ENCODE measurements around the gene FBXL19. TPM values are rescaled to one million over a fixed set of nuclear protein-coding genes. Genes with fewer than 3 reads are reported as not detected.
"Not testable (repeated sequence)": the region's sequence is repeated elsewhere in the genome, so short reads cannot be mapped to it uniquely, and the experiment has no call there.

The FBXL19 gene, protein sequence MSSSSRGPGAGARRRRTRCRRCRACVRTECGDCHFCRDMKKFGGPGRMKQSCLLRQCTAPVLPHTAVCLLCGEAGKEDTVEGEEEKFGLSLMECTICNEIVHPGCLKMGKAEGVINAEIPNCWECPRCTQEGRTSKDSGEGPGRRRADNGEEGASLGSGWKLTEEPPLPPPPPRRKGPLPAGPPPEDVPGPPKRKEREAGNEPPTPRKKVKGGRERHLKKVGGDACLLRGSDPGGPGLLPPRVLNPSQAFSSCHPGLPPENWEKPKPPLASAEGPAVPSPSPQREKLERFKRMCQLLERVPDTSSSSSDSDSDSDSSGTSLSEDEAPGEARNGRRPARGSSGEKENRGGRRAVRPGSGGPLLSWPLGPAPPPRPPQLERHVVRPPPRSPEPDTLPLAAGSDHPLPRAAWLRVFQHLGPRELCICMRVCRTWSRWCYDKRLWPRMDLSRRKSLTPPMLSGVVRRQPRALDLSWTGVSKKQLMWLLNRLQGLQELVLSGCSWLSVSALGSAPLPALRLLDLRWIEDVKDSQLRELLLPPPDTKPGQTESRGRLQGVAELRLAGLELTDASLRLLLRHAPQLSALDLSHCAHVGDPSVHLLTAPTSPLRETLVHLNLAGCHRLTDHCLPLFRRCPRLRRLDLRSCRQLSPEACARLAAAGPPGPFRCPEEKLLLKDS
- 24.8 and 28.5 TPM in 2 replicates for total RNA-seq

DNA sequence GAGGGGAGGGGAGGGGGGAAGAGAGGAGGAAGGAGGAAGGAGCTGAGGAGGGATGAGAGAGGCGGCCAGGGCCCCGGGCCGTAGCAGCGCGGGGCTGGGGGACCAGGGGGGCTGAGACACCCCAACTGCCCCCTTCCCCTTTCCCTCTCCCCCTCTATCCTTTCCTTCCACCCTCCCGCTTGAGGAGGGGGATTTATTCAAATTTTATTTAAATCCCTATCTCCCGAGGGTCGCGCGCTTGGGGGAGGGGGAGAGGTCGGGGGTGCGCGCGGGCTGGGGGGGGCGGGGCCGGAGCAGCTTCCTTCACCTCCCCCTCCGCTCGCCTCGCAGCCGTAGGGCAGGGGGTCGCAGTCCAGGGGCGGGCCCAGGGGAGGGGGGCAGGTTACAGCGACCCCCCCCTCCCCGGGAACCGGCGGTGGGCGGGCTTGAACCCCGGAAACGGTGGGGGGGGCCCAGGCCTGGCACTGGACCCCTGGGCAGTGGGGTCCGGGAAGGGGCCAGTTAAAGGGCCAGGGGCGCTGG, at the start of gene FBXL19:
TSS of gene FBXL19 (plus strand) at position 19 of the 522 bp plus-strand sequence. CDS start 2,183 bp downstream, outside the sequence.
- intact Hi-C loops (cut with micrococcal nuclease), result loop anchor here (1.0 to 5.0 kb wide), 7 partner anchors 19 to 586 kb away; partner anchors contain the start of genes ARMC5 and SETD1A

DNA sequence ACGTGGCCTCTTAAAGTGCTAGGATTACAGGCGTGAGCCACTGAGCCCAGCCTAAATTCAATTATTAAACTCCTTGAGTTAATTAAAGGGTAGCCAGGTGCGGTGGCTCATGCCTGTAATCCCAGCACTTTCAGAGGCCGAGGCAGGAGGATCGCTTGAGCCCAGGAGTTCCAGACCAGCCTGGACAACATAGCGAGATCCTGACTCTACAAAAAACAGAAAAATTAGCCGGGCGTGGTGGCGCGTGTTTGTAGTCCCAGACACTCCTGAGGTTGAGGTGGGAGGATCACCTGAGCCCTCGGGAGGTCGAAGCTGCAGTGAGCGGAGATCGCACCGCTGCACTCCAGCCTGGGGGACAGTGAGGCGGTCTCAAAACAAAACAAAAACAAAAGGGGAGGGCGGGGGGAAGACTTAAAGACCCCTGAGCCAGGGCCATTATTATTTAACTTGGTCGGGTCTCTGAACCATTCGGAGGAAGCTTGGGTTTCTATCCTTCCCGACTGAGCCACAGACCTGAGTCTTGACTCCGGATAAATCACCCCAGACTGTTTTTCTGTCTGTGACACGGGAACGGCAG, 49.0 kb upstream of the FBXL19 start:
- intact Hi-C loops (cut with micrococcal nuclease), result no loop called here

DNA sequence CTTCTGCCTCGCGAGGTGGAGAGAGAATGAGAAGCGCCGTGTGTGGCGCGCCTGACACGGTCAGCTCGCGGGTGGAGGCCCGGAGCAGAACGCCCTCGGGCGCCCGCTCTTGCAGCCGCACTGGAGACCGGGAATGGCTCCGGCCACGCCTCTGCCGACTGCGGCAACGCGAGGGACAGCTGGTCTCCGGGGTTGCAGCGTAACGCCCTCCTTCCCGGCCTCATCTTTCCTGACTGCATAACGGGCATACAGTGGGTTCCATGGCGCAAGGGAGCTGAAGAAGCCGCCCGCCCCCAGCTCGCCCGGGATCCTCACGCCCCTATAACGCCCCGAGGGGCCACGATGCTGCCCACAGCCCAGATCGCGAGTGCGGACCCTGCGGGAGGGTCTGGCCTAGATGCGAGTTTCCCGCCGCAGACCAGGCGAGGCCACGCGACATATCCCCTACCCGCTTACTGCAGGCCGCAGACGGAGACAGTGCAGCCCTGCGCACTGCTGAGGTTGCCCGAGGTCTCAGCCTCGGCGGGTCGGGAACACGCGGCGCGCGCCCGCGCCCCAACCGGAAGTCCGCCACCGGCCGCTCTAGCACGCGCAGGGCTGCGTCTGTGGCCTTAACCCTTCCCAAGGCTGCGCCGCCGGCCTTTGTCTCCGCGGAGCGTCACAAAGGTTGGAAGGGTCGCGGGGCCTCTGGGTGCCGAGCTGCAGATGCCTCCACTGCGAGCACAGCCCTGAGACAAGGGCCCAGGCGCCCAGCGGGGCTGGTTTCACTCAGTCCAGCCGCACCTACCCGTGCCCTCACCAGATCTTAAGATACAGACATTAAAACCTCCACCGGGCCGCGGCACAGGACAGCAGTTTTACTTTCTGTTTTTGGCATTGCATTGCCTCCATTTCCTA, 48.3 kb upstream of the FBXL19 start:
- intact Hi-C loops (cut with micrococcal nuclease), result loop anchor here (1.0 to 5.0 kb wide), 9 partner anchors 22 to 582 kb away; partner anchors contain the start of genes ARMC5, CFAP119, RNF40 and ZNF646

DNA sequence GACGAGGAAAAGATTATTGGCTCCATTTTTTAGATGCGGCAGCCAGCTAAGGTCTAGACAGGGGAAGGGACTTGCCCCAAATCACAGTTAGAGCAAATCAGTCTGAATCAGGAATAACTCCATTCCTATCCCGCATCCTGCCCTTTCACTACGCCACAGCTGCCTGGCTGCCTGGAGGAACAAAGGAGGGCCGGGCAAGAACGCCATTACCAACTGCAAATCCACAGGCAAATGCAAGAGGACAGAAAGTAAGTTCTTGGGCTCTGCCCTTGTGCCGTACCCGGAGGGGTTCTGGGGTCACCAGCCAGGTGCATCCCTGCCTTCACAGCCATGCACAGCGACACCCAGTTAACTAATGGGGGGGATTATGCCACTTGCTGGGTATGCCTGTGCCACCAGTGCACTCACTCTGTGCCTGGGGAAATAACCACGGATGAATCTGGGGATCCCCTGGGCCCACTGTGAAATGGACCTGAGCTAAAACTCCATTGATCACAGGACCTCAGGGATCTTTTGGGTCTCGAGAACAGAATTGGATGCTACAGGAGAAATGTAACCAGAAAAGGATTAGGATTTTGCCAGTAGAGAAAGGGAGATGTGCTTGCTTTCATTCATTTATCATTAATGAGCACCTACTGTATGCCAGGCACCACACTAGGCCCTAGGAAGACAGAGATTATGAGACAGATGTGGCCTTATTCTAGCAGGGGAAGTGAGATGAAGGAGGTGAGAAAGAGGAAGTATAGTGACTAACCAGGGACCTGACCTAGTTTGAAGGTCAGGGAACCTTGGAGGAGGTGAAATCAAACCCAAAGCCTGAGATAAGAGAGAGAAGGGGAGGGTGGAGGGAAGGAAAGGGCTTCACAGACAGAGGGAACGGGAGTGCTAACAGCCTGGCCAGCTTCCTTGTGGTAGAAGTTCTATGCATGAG, 47.2 kb upstream of the FBXL19 start:
- intact Hi-C loops (cut with micrococcal nuclease), result loop anchor here (1.0 to 5.0 kb wide), 9 partner anchors 21 to 581 kb away; partner anchors contain the start of genes ARMC5, CFAP119, RNF40 and ZNF646

DNA sequence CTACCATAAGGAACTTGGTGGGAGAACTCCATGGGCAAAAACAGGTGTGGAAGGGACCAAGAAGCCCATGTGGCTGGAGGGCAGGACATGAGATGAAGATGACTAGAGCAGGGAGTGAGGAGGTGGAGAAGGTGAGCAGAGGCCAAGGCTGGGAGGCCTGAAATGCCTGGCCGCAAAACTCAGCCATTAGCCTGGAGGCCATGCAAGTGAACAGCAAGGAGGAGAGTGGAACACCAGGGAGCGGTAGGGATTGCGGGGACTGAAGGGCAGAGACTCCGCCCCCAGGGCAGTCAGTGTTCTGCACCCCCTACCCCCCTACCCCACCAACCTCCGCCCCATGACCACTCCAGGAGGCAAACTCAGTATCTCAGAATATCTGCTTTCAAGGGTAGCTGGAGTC, 46.5 kb upstream of the FBXL19 start:
- intact Hi-C loops (cut with micrococcal nuclease), result loop anchor here (5.0 kb wide), 1 partner anchor 580 kb away; the partner anchor contains the start of gene ARMC5

DNA sequence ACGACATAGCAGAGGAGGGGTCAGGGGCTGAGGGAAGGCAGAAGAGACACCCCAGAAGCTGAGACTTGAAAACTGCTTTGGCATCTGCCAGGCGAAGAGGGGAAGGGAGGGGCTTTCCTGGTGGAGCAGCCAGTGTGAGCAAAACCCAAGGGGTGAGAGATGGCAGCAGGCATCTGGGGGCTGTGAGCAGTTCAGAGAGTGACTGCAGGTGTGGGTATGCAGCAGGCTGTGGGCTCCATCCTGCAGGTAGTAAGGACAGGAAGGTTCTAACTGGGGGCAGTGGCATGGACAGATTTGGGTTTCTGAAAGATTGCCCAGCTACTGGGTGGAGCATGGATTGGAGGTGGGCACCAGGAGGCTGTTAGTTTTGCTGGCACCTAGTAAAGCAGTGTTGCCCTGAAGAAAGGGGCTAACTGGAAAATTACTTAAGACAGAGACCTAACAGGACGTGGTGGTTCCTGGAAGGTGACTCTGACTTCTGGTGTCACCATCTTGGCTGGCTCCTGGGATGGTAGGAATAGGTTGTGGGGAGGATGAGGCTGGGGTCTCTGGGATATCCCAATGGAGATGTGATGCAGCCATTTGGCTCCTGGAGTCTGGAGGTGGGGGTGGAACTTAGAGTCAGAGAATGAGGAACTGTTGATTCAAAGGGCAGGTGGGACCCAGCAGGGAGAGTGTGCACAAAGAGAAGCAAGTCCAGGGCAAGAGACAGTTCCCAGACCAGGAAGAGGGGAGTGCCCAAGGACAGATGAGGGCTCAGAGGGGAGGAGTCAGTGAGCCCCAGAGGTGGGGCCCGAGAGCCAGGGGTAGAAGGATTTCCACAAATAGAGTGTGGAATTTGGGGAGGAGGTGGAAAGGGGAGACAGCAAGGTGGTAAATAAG, 40.7 kb upstream of the FBXL19 start:
- intact Hi-C loops (cut with micrococcal nuclease), result no loop called here

DNA sequence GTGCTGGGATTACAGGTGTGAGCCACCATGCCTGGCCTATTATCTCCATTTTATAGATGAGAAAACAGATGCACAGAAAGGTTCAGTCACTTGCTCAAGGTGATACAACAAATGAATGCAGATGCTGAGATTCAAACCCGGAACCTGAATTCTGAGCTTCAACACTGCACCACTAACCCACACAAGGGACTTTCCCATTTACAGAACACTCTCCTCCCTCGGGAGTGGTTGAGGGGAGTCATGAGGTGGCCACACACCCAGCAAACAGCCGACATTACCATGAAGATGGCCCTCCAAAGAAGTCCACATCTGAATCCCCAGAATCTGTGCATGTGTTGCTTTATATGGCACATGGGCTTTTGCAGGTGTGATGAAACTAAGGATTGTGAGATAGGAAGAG, 38.6 kb upstream of the FBXL19 start:
- intact Hi-C loops (cut with micrococcal nuclease), result no loop called here

DNA sequence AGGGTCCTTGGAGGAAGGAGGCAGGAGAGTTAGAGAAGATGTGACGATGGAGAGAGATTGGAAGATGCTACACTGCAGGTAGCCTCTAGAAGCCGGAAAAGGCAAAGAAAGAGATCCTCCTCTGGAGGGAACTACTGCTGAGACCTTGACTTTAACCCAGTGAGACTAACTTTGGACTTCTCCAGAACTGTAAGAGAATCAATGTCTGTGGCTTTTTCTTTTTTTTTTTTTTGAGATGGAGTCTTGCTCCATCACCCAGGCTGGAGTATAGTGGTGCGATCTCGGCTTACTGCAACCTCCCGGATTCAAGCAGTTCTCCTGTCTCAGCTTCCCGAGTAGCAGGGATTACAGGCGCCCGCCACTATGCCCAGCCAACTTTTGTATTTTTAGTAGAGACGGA, 38.2 kb upstream of the FBXL19 start:
- intact Hi-C loops (cut with micrococcal nuclease), result no loop called here

DNA sequence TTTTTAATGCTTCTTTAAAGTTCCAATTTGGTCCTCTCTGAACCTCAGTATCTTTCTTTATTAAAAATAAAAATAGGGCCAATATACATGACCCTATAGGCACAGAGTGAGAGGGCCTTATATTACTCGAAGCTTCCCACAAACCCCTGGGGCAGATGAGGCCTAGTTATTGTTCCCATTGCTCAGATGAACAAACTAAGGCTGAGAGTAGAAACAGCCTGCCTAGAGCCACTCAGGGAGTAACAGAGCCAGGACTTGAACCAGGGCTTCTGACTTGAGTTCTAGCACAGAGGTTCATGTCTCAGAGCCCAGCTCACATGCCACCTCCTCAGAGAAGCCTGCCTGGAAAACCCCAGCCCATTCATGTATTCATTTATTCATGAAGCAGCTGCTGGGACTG, 37.2 kb upstream of the FBXL19 start:
- intact Hi-C loops (cut with micrococcal nuclease), result no loop called here

DNA sequence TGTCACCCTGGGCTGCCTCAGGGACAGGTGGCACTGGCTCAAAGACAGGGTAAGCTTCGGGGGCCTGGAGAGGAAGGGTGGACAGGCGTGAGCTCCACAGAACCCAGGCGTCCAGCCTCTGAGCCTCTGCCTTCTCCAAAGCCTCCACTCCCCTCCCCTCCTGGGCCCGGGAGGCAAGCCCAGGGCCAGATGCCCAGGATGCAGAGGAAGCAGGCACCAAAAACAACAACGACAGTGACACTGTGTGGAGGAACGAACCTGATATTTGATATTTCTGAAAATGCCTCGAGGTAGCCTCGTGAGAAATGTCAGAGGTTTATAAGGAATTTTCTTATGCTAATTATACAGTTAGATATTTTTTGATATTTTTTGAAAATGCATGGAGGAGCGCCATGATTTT, 35.4 kb upstream of the FBXL19 start:
- intact Hi-C loops (cut with micrococcal nuclease), result no loop called here

DNA sequence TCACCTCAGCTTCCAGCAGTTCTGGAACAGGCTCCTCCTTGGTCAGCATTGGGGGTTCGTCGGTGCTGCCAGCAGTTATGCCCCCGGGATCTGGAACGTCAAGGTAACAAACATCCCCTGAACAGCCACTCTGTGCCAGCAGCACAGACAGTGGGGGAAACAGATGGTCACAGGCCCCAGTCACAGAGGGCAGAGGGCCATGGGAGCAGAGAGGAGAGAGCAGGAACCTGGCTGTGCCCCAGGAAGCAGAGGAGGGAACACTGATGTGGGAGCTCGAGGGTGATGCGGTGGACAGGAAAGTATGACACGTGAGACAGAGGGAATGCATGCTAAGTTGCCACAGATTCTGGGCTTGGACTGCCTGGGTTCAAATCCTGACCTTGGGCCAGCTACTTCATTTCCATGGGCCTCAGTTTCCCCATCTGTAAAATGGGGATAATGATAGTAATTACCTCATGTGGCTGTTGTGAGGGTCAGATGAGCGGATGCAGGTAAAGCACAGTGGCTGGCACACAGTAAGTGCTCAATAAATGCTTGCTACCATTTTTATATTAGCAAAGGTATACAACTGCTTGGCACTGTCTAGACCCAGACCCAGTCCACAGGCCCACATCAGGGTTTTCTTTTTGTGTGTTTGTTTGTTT, 34.4 kb upstream of the FBXL19 start:
- intact Hi-C loops (cut with micrococcal nuclease), result no loop called here

DNA sequence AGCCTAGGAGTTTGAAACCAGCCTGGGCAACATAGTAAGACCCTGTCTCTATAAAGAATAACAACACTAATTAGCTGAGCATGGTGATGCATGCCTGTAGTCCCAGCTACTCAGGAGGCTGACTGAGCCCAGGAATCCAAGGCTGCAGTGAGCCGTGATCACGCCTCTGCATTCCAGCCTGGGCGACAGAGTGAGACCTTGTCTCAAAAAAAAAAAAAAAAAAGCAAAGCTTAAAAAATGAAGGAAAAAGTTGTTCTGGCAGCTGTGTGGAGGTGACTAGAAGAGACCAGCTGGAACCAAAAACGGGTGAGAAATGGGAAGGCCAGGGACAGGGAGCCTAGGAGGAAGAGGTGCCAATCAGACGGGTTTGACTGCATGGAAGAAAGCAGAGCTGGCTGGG, 33.7 kb upstream of the FBXL19 start:
- intact Hi-C loops (cut with micrococcal nuclease), result no loop called here

DNA sequence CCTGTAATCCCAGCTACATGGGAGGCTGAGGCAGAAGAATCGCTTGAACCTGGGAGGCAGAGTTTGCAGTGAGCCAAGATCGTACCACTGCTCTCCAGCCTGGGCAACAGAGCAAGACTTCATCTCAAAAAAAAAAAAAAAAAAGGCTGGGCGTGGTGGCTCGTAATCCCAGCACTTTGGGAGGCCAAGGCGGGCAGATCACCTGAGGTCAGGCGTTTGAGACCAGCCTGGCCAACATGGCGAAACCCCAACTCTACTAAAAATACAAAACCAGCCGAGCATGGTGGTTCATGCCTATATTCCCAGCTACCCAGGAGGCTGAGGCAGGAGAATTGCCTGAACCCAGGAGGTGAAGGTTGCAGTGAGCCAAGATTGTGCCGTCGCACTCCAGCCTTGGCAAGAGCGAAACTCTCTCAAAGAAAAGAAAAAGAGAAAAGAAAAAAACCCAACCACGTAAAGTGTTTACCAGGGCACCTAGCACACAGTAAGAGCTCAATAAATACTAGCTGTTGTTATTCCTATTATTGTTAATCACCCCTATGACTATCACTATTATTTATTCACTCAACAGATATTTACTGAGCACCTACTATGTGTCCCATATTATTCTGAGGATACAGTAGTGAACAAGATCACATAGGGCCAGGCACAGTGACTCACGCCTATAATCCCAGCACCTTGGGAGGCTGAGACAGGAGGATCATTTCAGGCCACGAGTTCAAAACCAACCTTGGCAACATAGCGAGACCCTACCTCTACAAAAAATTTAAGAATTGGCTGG, 32.1 kb upstream of the FBXL19 start:
- intact Hi-C loops (cut with micrococcal nuclease), result not testable (repeated sequence)

DNA sequence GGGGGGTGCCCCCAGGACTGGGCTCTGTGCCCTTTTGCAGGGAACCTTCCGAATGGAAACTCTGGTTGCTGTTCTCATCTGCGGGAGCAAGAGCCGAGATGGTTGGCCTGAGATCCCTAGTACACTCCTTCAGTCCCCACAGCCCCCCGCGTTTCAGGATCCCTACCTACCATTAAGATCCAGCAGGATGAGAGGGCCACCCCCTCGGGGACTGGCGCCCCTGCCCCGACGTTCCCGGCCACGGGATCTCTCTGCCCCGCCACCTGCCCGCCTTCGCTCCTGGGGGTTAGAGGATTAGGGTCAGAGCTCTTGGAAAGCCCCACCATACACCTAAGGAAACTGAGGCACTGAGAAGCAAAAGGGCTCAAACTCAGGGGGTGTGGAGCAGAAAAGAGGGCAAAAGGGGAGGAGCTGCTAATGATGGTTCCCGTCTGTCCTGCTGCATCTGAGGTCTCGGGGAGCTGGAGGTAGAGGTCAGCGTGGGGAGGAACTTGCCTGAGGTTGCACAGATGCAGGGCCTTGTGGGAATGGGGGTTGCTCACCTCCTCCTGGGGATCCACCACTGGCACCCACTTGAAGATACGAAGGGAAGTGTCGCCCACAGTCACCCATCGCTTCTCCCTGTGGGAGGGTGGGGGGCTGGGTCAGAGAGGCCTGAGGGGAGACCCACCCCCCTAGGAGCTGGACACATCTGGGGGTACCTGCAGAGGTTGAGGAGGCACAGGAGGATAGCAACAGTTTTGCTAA, 30.5 kb upstream of the FBXL19 start:
- intact Hi-C loops (cut with micrococcal nuclease), result no loop called here

DNA sequence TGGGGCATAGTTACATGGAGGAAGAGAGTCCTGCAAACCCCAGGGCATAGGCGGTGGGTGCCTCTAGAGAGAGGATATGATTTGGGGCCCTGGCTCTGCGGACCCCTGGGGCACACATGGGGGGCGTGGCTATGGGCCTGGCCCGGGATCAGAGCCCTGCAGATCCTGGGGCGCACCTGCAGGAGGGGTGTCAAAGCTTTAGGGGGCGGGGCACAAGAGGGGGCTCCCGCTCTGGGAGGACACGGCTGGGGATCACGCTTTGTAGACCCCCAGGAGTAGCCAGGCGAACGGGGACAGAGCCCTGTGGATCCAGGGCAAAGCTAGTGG, 30.0 kb upstream of the FBXL19 start:
- intact Hi-C loops (cut with micrococcal nuclease), result no loop called here

DNA sequence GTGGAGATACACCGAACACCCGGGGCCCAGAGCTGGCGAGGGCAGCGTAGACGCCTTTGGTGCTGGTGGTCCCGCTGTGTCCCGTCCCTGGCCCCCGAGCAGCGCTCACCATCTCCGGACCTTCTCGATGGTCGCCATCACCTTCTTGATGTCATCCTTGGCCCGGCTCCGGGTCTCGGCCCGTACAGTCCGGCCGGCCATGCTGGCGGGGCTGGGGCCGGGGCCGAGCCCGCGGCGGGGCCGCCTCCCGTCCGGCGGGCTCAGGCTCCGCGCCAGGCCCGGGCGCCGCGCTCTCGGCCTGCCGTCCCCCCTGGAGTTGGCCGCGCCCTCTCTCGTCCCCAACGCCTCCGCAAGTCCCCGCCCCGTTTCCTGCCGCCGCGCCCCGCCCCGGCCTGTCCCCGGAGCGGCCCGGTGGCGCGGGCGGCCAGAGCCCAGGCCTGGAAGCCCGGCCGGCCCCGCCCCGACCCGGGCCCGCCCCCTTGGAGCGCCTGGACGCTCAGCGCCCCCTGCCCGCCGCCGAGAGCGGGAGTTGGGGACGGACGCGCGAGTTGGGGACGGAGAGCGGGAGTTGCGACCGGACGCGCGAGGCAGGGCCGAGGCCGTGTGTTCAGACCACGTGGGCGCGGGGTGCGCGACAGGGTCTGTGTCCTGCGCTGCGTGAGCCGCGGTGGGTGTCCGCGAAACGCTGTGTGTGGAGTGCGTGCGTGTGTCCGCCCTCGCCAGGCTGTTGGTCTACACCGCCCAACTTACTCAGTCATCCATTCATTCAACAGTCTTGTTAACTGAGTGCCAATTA, 29.4 kb upstream of the FBXL19 start, which contains the start of gene BCL7C:
TSS of gene BCL7C (minus strand) at position 334 of the 796 bp plus-strand sequence. CDS start at position 201, 133 bp downstream.
- intact Hi-C loops (cut with micrococcal nuclease), result loop anchor here (1.0 kb wide), 1 partner anchor 9 kb away; no protein-coding TSS in a partner anchor

All from T-helper 1 cell treated with Interleukin-12 subunit alpha and Interleukin-12 subunit beta and Interleukin-4 antibody, amounts not matched to agents 30 ng/mL and 1 ng/mL, for 36 hours (primary cell).